Neural progenitor cell (in vitro differentiated cells): Measurements from ENCODE around the gene C2.

Source experiments
- EZH2 ChIP-seq: fragments of 200-600 bp; sonication (generic); IDR thresholded peaks from 2 replicates; pipeline ENCODE4 v1.6.1; 2017; ENCODE audit warnings: antibody characterized with exemption, mild to moderate bottlenecking, moderate library complexity
- EZH2phosphoT487 ChIP-seq: fragments of 200-600 bp; sonication (generic); IDR thresholded peaks from 2 replicates; pipeline ENCODE4 v1.6.1; 2017; ENCODE audit warnings: antibody characterized with exemption
- TF ChIP-seq, protein P1 (sequence below): fragments of 200-600 bp; sonication (generic); IDR thresholded peaks from 2 replicates; pipeline ENCODE4 v1.5.1; 2017; ENCODE audit warnings: antibody characterized with exemption, mild to moderate bottlenecking

DNA sequence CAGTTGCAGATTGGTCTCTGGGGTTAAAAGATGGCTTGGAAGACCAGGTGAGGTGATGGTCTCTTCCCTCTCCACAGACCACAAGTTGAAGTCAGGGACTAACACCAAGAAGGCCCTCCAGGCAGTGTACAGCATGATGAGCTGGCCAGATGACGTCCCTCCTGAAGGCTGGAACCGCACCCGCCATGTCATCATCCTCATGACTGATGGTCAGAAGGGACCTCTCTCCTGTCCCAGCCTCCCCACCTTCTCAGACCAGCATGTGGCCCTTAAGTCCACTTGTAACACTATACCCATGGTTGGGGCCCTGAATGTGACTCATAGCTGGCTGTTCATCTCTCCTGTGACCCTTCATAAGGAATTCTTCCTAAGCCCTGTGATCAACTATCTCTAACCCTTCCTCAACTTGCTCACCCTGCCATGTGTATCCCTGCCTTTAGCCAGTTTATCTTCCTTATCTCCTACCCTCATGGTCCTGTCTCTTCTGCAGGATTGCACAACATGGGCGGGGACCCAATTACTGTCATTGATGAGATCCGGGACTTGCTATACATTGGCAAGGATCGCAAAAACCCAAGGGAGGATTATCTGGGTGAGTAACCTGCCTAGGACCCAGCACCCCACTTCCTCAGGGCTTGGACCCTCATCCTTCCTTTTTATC is 21.4 kb downstream of the C2 start:
- TF ChIP-seq, protein P1, sequence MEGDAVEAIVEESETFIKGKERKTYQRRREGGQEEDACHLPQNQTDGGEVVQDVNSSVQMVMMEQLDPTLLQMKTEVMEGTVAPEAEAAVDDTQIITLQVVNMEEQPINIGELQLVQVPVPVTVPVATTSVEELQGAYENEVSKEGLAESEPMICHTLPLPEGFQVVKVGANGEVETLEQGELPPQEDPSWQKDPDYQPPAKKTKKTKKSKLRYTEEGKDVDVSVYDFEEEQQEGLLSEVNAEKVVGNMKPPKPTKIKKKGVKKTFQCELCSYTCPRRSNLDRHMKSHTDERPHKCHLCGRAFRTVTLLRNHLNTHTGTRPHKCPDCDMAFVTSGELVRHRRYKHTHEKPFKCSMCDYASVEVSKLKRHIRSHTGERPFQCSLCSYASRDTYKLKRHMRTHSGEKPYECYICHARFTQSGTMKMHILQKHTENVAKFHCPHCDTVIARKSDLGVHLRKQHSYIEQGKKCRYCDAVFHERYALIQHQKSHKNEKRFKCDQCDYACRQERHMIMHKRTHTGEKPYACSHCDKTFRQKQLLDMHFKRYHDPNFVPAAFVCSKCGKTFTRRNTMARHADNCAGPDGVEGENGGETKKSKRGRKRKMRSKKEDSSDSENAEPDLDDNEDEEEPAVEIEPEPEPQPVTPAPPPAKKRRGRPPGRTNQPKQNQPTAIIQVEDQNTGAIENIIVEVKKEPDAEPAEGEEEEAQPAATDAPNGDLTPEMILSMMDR: no peak
- no peak for TF ChIP-seq EZH2phosphoT487
- TF ChIP-seq EZH2: no peak
